G401 (cell line): ENCODE measurements around the gene ABLIM2. TPM values are rescaled to one million over a fixed set of nuclear protein-coding genes. Genes with fewer than 3 reads are reported as not detected.
A peak's percentile ranks its signal among the peaks of the same experiment; 100 is the strongest.
"Not testable (repeated sequence)": the region's sequence is repeated elsewhere in the genome, so short reads cannot be mapped to it uniquely, and the experiment has no call there.

Source experiments
- DNase-seq: peaks from one replicate; pipeline ENCODE4 v3.0.0-alpha.2; 2015; ENCODE audit warnings: low spot score
- in situ Hi-C: cut with HindIII; loops from 2 replicates; pipeline ENCODE4 v1.10.0; 2016; ENCODE audit warnings: low sequenced_read_pairs, mixed read lengths
- total RNA-seq: library from RNA; depleted of rRNA; stranded (reverse); fragments of >200 nt; shearing (Covaris generic); gene quantifications from 2 replicates; pipeline ENCODE4 v1.2.3, GENCODE V29; 2014

The ABLIM2 gene
- total RNA-seq, 1 experiment from 2014 or later = 1.3 TPM

DNA sequence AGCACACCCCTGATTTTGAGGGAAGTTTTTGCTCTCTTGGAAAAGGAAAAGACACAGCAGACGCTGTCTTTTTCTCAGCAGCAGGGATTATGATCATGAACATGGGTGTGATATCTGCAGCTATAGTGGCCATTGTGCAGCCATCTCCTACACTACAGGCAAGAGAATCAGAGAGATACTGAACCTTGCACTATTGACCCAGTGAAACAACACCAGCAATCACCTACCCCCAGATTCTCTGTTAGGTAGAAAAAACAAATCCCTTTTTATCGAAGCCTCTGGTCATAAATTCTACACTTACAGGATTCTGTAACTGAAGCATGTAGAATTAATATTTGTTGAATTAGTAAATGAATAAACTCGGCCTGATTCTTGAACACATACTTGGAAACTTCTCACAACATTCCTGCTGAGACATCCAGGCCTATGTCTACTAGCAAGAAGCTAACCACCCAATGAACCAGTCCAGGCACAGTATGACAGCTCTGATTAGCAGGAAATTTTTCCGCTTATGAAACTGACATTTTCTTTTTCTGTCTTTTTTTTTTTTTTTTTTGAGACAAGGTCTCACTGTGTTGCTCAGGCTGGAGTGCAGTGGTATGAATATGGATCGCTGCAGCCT, 213.9 kb downstream of the ABLIM2 start:
- in situ Hi-C loops = no loop called here
- DNase-seq = no peak

DNA sequence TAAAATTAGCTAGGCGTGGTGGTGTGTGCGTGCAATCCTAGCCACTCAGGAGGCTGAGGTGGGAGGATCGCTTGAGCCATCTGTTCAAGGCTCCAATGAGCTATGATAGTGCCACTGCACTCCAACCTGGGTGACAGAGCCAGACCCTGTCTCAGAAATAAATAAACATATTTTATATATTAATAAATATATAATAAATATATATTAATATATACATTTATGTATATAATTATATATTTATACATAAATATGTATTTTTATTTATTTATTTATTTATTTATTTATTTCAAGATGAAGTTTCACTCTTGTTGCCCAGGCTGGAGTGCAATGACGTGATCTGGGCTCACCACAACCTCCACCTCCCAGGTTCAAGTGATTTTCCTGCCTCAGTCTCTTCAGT, 214.9 kb downstream of the ABLIM2 start:
- in situ Hi-C loops, DNase-seq: not testable (repeated sequence)

DNA sequence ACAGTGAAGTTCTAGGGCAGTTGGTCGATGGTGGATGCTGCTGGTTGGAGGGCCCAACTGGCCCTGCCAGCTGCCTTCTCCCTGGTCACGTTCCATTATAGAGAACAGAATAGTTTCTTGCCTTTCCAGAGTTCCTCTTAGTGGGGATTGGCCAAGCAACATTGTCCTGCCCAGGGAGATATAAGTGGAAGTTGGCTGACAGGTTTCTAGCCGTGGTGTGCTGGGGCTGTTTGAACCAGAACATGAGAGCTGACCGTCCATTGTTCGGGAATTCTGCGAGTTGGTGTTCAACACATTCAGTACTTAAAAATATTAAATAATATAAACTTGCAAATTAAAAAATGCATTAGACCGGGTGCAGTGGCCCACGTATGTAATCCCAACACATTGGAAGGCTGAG, 215.4 kb downstream of the ABLIM2 start:
- in situ Hi-C loops = no loop called here
- DNase-seq = no peak

DNA sequence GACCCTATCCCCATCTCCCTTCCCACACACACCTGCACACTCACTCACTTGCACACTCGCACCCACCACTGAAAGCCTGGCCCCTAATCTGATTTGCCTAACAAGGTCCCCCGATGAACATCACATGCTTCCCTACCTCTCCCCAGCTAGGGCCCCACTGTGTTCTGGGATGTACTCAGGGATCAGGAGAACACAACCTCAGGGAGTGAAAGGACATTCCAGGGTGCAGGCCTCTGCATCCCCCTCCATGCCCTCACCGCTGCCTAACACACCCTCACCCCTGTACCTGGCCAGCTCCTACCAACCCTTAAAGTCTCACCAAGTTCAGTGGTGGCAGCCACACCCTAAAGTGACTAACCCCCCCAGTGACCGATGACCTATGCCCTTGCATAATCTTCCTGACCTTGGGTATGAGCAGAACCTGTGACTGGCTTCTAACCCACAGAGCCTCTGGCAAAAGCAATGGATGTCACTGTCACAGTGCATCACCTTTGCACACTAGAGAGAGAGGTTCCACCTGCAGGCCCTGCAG, 216.6 kb downstream of the ABLIM2 start:
- no peak for DNase-seq
- in situ Hi-C loops = no loop called here

DNA sequence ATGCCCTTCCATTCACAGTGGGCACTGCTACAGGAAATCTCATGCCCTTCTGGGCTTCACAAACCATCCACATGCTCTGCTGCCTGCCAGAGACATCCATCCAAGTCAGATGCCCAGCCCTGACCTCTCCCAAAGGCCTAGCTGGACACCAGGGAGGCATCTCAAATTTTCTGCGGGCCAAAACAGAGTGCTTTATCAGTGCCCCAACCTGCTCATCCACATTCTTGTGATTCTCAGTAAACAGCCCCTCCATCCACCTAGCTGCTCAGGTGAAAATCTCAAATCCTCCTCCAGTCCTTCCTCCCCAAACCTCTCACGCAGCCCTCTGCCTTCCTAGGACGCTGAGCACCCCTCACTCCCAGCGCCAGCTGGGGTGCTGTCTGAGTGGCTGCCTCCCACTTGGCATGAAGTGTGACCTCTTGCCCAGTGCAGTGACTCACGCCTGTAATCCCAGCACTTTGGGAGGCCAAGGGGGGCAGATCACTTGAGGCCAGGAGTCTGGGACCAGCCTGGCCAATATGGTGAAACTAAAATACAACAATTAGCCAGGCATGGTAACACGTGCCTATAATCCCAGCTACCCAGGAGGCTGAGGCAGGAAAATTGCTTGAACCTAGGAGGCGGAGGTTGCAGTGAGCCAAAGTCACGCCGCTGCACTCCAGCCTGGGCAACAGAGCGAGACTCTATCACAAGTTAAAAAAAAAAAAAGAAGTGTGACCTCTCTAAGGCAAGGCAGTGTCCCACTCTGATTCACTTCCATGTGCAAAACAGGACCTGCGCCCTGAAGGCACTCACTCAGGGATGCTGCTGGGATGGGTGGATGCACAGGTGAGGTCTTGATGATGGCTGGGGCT, 217.3 kb downstream of the ABLIM2 start:
- in situ Hi-C loops = no loop called here
- DNase-seq = no peak

DNA sequence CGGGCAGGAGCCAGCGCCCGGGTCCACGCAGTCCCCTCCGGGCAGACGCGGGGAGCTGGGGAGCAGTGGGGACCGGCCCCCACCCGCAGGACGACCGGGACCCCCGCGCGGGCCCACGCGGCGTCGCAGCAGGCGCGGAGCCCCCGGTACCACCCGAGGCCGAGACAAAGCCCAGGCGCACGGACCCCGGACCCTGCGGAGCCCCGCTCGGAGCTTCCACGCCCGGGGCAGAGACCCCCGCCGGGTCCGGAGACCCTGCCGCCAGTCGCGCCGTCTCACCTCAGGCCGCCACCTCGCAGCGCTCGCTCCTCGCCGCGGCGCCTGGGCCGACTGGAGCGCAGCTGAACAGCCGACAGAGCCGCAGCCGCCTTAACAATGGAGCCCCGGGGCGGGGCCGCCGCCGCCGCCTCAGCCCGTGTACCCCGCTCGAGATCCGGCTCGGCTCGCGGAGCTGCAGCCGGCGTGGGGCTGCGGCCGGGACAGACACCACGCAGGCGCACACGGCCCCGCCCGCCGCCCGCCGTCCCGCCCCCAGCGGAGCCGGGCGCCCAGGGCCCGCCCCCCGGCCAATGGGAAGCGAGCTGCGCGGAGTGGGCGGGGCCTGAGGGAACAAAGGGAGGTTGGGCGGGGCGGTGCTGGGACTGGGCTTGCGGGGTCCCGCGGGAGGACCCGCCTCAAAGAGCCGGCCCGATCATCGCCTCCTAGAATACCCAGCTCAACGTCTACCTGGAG, 219.1 kb downstream of the ABLIM2 start, which contains the start of gene AFAP1:
Gene AFAP1 (minus strand): TSS at position 485 of the 732 bp plus-strand sequence. CDS start 67,783 bp downstream, outside the sequence.
- peak; percentile 86 for DNase-seq
- in situ Hi-C loops = no loop called here

DNA sequence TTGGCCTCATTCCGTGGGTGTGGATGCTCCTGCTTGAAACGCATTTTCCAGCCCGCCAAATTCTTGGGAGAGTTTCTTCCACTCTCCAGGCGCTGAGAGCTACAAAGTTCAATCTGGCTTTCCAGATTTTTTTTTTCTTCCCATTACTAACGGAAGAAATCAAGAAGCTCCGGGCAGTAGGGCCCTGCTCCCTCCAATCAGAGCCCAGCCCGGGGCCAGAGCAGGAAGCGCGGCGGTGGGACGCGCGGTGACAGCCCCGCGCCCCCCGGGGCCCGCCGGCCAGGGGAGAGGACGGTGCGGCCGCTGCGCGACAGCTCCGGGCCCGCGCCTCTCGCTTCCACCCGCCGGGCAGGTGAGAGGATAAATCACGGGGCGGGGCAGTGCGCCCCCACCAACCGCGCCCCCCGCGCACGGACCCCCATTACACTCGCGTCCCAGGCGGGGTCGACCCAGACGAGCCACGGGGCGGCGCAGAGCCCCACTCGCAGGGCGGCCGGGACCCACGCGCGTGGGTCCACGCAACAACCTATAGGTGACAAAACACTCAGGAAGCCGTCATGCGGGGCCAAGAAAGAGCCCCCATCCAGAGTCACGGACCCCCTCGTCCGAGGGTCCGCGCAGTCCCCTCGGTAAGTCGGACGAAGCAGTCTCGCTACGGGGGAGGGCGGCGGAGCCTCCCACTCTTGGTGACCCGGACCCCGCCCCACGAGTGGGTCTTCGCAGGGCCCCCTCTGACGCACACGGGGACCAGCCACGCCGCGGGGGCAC, 219.8 kb downstream of the ABLIM2 start:
- no peak for DNase-seq
- in situ Hi-C loops = no loop called here

DNA sequence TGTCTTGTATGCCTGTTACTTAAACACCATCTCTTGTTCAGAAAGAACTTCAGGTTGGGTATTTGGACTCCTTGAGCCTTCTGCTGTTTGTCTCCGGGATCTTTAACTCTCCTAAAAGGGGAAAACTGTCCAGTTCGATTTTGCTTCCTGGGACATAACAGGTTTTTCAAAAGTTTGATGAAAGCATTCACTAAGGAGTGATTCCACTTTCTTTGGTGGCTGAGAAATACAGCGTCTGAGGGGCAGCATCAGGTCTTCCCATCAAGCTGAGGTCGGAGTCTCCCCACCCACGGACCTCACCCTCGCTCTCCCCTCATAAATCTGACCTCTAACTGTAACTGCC, 220.4 kb downstream of the ABLIM2 start:
- in situ Hi-C loops = no loop called here
- peak; percentile 27 for DNase-seq

DNA sequence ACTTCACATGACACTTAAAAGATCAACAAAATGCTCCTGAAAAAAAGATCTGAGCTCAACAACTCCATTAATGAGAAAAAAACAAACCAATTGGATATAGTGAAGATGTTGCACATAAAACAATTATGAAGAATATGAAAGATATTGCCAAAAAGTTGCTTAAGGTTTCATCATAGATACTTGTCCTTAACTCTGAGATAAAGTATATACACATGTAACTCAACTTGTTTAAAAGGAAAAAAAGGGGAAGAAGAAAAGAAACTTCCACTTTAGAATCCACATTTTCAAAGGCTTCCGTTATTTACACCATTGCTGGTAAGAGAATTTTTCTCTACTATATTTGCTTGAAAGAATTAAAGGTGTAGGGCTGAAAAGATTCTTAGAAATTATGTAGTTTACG, 221.6 kb downstream of the ABLIM2 start:
- DNase-seq = no peak
- in situ Hi-C loops = no loop called here

DNA sequence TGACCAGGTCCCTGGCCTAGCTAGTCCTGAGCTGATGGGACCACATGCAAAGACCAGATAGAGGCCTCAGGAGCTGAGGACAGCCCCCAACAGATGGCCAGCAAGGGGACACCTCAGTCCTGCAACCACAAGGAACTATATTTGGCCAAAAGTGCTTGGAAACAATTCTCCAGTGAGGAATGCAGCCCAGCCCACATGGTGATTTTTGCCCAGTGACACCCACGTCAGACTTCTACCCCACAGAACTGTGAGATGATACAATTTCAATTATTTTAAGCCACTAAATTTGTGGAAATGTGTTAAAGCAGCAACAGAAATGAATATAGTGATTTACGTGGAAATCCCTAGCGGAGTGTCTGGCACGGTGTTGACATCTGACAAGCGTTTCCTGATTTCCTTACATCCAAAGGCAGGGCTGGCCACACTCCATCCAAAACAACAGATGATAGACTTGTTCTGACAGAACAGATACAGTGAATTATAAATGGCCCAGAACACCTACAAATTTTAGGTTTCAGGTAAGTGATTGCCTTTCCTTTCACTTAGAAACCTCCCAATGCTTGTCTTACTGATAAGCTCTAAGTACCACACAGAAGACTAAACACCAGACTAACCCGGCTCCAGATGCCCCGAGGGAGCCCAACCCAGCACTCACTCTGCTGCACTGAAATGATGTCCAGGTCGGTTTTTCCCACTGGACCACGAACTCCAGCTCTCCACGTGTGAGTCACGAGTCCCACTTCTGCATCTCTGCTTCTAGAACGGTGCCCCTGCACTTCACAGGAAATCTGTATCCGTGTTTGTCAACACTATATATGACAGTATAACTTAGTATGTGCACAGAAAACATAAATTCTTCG, 224.7 kb downstream of the ABLIM2 start:
- no peak for DNase-seq
- in situ Hi-C loops = no loop called here

DNA sequence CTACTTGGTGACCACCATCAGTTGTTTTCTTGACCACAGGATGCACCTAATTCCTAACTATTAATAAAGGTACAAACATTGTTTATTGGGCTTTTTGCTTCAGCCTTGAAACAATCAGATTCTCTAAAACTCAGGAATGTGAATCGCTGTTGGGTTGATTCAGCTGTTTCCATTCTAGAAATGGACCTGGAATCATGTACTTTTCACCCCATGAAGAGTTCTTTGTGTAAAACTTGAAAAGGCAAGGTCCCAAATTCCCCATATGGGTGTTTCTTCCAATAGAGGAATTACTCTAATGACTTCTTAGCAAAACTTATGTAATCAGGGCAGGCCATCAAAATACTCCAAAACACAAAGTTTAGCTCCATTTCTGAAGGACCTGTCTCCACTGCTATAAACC, 226.3 kb downstream of the ABLIM2 start:
- DNase-seq = no peak
- in situ Hi-C loops = no loop called here

DNA sequence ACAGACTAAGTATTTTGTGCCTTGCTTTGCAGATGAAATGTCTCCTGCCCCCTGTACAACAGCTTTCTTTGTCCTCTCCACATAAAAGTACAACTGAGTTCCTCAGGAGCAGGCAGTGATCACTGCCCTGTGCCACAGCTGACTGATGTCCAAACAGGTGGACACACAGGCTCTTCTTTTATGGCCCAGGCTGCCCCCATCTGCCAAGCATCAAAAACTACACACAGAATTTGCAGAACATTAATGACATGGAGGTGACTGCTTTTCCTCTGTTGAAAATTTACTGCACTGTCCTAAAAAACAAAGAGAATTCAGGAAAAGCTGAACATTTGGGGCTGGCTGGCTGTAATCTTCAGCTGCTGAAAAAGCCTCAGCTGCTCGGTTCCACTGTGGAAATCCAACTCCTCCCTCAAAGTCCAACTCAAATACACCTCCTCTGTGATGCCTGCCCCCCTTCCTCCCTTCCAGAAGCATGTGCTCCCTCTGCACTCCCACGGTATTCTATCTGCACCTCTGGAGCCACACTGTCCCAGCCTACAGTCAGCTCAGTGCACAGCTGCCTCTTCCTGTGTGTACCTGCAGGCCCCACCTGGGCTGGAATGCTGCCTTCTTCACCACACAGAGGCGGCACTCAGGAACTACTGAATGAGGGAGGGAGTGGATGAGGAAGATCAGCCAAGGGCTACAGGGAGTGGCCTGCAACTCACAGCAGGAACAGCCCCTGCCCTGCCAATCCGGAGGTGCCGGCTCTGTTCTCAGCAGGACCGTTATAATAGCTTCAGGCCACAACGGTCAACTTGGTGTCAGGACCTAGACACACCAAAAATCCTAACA, 229.3 kb downstream of the ABLIM2 start:
- peak; percentile 76 for DNase-seq
- in situ Hi-C loops = no loop called here

DNA sequence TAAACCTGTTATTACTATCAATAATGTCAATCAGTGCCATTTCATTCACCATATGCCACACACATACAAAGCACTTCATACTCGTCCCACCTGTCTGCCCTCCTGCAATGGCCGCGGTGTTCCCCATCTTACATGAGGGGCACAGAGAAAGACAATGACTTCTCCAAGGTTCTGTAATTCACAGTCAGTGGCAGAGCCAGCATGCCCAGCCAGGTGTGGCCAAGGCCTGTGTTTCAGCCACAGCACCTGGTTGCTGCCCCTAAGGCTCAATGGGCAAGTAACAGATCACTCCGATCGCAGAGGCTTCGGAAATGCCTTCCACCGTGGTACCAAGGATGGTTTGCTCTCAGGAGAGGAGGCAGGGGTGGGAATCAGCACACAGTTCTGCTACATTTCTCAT, 229.9 kb downstream of the ABLIM2 start:
- no peak for DNase-seq

DNA sequence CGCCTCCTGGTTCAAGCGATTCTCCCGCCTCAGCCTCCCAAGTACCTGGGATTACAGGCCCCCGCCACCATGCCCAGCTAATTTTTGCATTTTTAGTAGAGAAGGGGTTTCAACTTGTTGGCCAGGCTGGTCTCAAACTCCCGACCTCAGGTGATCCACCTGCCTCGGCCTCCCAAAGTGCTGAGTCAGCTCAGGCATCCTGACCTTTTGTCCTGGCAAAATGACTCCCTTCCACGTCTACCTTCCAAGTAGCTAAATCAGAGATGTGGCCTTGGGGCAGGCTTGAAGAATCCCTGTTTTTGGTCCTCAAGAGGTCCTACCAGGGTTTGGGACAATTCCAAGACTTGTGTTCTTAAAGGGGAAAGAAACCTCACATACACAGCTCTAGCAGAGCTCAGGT, 231.8 kb downstream of the ABLIM2 start:
- in situ Hi-C loops = no loop called here

More for the DNA sequence above, 229.9 kb downstream of the ABLIM2 start:
- in situ Hi-C loops = no loop called here

DNA sequence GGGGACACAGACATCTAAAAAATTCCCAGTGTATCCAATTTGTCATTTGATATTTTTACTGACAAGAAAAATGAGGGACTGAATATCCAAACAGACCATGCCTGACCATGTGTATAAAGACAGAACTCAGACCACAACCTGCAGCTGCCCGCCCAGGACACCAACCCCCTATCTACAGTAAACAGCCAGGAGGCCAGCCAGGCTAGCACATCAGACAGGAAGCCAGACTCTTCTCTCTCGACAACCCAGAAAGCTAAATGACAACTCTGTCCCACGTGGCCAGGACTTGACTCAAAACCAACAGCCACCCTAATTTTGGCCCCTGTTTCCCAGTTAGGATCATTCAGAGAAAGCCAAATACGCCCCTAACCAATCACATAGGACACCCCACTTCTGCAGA, 234.0 kb downstream of the ABLIM2 start:
- in situ Hi-C loops = no loop called here
- no peak for DNase-seq

More for the DNA sequence above, 231.8 kb downstream of the ABLIM2 start:
- DNase-seq = no peak

DNA sequence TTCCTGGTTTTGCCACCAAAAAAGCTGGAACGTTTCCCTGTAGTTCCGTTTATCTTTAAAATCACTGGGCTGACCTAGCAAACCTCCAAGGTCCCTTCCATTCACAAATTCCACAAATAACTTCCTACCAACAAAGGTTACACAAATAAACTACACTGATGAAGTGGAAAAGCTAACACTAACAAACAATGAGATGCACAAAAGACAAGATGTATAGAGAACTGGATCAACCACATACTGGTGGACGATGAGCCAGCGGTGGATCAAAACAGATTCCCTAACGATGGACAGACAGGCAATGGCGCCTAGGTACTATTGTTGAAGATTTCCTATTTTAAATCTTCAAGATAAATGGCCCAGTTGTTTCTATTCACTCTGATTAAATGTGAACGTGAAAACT, 234.4 kb downstream of the ABLIM2 start:
- in situ Hi-C loops = no loop called here
- no peak for DNase-seq

DNA sequence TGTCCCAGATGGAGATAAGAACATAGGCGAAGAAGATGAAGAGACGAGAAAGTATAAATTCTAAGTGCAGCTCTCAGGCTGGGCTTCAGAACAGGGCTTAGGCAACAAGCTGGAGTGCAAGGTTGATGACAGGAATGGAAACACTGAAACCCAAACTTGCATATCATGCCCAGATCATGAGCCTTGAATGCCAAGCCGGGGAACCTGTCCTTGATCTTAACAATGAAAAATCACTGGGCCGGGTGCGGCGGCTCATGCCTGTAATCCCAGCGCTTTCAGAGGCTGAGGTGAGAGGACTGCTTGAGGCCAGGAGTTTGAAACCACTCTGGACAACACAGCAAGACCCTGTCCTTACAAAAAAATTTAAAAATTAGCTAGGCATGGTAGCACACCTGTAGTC, 236.1 kb downstream of the ABLIM2 start:
- in situ Hi-C loops = no loop called here
- no peak for DNase-seq
